Naive thymus-derived CD8-positive, alpha-beta T cell (primary cell): Measurements from ENCODE around the gene SAT1. TPM values are rescaled to one million over a fixed set of nuclear protein-coding genes. Genes with fewer than 3 reads are reported as not detected.
"Not testable (repeated sequence)": the region's sequence is repeated elsewhere in the genome, so short reads cannot be mapped to it uniquely, and the experiment has no call there.

ENCODE experiments used
- ATAC-seq, 2 donors: fragments of 150-1000 bp; cut with Tn5 transposase in 1 of 2; sonication (Bioruptor Pico), chemical (Tn5 transposase) in 1 of 2; 1 replicate in 1 of 2; 2 replicates in 1 of 2; pipeline ENCODE4 v1.10.0; 2021; ENCODE audit warnings: mild to moderate bottlenecking in 2 of 2, moderate library complexity in 2 of 2
- POLR2A ChIA-PET: fragments of 350-600 bp; sonication (Branson Sonifier 250); formaldehyde crosslinking; loops from one replicate; lab custom pipeline; 2021; ENCODE audit warnings: antibody characterized with exemption; lab: Charles Lee
- DNase-seq, 10 donors: peaks; one replicate each; pipeline versions ENCODE4 v3.0.0 to v3.0.0-alpha.2; 2020 to 2022
- H3K27ac Mint-ChIP-seq, 10 donors: one replicate each; pipeline ENCODE4 v1.8.0; 2020 to 2022; ENCODE audit warnings: mild to moderate bottlenecking in 10 of 10, mixed read lengths in 10 of 10, moderate library complexity in 4 of 10, inconsistent platforms in 1 of 10
- H3K27me3 Mint-ChIP-seq, 5 donors: one replicate each; pipeline ENCODE4 v1.8.0; 2021 to 2022; ENCODE audit warnings: mixed read lengths in 5 of 5
- H3K36me3 Mint-ChIP-seq, 3 donors: one replicate each; pipeline ENCODE4 v1.8.0; 2020 to 2022; ENCODE audit warnings: mixed read lengths in 3 of 3, mild to moderate bottlenecking in 2 of 3, inconsistent platforms in 1 of 3
- H3K4me1 Mint-ChIP-seq, 4 donors: one replicate each; pipeline ENCODE4 v1.8.0; 2021 to 2022; ENCODE audit warnings: mixed read lengths in 4 of 4
- H3K4me3 Mint-ChIP-seq, 10 donors: one replicate each; pipeline ENCODE4 v1.8.0; 2020 to 2022; ENCODE audit warnings: mild to moderate bottlenecking in 10 of 10, mixed read lengths in 10 of 10, moderate library complexity in 6 of 10, inconsistent platforms in 1 of 10
- H3K9me3 Mint-ChIP-seq, 9 donors: one replicate each; pipeline ENCODE4 v1.8.0; 2020 to 2022; ENCODE audit warnings: mixed read lengths in 9 of 9, mild to moderate bottlenecking in 3 of 9, inconsistent platforms in 1 of 9, moderate library complexity in 1 of 9
- polyA plus RNA-seq, 3 donors: library from polyadenylated mRNA; unstranded; fragments of 300-500 nt; fragmentation: Illumina TruSeq; gene quantifications; one replicate each; pipeline ENCODE4 v1.2.3, GENCODE V29; 2021
- total RNA-seq, 8 experiments: library from RNA in 2 of 8; stranded (reverse) in 2 of 8; gene quantifications; one replicate each; pipeline ENCODE4 v1.2.3 and lab custom pipeline; 2021 to 2026

The SAT1 gene
- 100 to 1,000 TPM; 116 to 121 TPM for total RNA-seq
- 10 to 100 TPM; 50.1 to 91.0 (median 83.3) TPM for polyA plus RNA-seq
- total RNA-seq (lab: John Stamatoyannopoulos, UW) = 31.2 to 318 (median 71.4) reads per million in 6 experiments

DNA sequence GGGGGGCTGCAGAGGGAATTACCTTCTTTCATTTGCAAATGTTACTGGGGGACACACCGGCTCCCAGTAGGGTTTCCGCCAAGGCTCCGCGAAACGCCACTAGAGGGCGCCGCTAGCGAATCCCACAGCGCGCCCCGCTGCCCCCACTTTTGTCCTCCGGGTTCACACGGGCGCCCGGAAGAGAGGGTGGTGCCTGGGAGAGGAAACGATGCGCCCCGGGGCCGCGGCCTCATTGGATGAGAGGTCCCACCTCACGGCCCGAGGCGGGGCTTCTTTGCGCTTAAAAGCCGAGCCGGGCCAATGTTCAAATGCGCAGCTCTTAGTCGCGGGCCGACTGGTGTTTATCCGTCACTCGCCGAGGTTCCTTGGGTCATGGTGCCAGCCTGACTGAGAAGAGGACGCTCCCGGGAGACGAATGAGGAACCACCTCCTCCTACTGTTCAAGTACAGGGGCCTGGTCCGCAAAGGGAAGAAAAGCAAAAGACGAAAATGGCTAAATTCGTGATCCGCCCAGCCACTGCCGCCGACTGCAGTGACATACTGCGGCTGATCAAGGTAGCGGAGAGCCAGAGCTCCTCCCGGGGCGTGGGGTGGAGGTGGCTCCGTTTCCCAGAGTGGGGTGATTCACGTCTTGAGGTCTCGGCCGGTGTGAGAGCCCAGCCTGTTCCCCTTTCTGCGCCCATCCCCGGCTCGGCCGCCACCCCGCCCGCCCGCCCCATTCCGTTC is at the start of gene SAT1:
SAT1 (plus strand) TSS at position 311 of the 726 bp plus-strand sequence; CDS start at position 490, 179 bp downstream.
- H3K36me3 Mint-ChIP-seq = peaks cover 12 to 33% (median 14%) of the 10 kb centered on the region in 3 donors
- H3K9me3 Mint-ChIP-seq = peaks cover 0 to 7% (median 0%) of the 10 kb centered on the region in 9 donors
- H3K4me1 Mint-ChIP-seq = peaks cover 13 to 45% (median 29%) of the 10 kb centered on the region in 4 donors
- H3K27ac Mint-ChIP-seq = peak within 1 kb of the TSS; percentile 94 to 99 (median 98)
- DNase-seq (peak; percentile 83 to 97 (median 92)), ATAC-seq (peak; percentile 90 to 93)
- POLR2A ChIA-PET = interaction anchor here (1.0 to 3.4 kb wide), 9 partner anchors 10 to 272 kb away, joined by 3 to 27 read pairs (median 8); partner anchors contain the start of genes ACOT9, APOO, CXorf58 and EIF2S3
- H3K27me3 Mint-ChIP-seq = no peaks in the 10 kb centered on the region
- peak within 1 kb of the TSS; percentile 90 to 98 (median 95) for H3K4me3 Mint-ChIP-seq

DNA sequence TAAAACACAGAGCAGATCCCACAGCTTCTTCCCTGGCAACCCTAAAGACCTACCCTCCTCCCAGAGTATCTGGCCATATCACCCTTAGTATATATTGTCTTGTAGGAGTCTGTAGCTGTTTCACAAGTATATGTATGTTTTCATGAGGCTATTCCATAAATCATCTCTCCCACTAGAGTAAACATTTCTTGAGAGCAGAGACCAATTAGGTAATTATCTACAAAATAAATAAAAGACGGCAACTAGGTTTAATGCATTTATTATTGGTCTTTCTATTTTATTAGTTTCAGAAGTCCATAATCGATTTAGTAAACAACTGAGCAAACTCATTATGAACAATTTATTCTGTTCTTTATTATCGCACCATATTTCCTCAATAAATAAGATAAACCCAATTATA is 46.9 kb upstream of the SAT1 start:
- Mint-ChIP-seq H3K4me1 (peaks cover 0 to 15% (median 3%) of the 10 kb centered on the region in 4 donors), H3K9me3 (no peaks in the 10 kb centered on the region), H3K27me3 (no peaks in the 10 kb centered on the region), H3K27ac (no peak overlapping the region), H3K4me3 (no peak overlapping the region), H3K36me3 (peaks cover 0 to 18% (median 2%) of the 10 kb centered on the region in 3 donors)
- ATAC-seq (no peak), DNase-seq (no peak)
- POLR2A ChIA-PET = interaction anchor here (1.0 kb wide), 1 partner anchor 47 kb away, joined by 3 read pairs; the partner anchor contains the start of gene SAT1

DNA sequence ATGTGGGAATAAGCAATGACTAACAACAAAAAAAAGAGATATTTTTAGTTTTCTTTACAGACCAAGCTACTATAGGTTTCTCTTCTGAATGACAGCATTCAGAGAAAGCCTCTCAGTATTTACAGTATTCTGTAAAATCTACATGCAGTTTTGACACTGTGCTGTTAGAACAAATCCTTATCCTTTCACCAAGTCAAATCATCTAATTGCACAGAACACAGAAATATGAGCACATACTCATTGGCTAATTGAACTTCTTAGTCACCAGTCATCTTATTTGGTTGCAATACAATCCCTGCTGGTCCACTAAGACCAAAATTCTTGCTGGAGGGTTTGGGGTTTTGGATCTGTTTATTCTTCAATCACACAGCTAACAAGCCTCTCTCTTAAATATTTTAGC is 45.6 kb upstream of the SAT1 start:
- DNase-seq (no peak), ATAC-seq (no peak)
- peaks cover 4 to 26% (median 13%) of the 10 kb centered on the region in 4 donors for H3K4me1 Mint-ChIP-seq
- H3K27ac Mint-ChIP-seq = no peak overlapping the region
- peaks cover 0 to 9% (median 0%) of the 10 kb centered on the region in 3 donors for H3K36me3 Mint-ChIP-seq
- no peaks in the 10 kb centered on the region for H3K27me3 Mint-ChIP-seq
- POLR2A ChIA-PET = no interaction called here
- H3K9me3 Mint-ChIP-seq = no peaks in the 10 kb centered on the region
- no peak overlapping the region for H3K4me3 Mint-ChIP-seq

DNA sequence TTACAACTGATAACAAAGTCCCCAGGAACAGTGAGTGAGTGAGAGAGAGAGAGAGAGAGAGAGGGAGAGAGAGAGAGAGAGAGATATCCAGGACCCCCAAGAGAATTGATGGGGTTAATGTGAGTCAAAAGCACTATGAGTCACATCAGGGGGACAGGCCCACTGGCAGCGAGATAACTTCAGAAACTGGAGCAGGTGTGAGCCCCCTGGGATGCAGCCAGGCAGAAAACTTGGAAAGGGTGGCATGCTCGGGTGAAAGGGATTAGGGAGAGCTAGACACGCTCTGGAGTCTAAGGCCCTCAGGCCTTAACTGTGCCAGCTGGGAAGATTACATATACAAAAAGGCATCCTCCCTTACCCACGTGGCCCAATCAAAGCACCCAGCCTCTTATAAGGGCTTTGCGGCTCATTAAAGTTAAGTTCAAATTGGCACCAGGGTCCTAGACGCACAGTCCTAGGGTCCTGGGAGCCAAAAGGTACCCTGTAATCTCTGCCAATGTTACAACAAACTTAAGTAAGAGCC is 40.7 kb upstream of the SAT1 start:
- peaks cover 0 to 2% (median 0%) of the 10 kb centered on the region in 9 donors for H3K9me3 Mint-ChIP-seq
- peak overlapping the region; percentile 78 to 91 (median 89) for H3K4me3 Mint-ChIP-seq
- ATAC-seq = peak; percentile 17 to 18
- peak overlapping the region; percentile 22 to 90 (median 77) for H3K27ac Mint-ChIP-seq
- H3K4me1 Mint-ChIP-seq = peaks cover 9 to 48% (median 22%) of the 10 kb centered on the region in 4 donors
- no peaks in the 10 kb centered on the region for H3K27me3 Mint-ChIP-seq
- H3K36me3 Mint-ChIP-seq = no peaks in the 10 kb centered on the region
- POLR2A ChIA-PET = interaction anchor here (2.5 kb wide), 1 partner anchor 41 kb away, joined by 19 read pairs; the partner anchor contains the start of gene SAT1
- DNase-seq = peak in 2 of 10 donors; percentile 9 to 15

DNA sequence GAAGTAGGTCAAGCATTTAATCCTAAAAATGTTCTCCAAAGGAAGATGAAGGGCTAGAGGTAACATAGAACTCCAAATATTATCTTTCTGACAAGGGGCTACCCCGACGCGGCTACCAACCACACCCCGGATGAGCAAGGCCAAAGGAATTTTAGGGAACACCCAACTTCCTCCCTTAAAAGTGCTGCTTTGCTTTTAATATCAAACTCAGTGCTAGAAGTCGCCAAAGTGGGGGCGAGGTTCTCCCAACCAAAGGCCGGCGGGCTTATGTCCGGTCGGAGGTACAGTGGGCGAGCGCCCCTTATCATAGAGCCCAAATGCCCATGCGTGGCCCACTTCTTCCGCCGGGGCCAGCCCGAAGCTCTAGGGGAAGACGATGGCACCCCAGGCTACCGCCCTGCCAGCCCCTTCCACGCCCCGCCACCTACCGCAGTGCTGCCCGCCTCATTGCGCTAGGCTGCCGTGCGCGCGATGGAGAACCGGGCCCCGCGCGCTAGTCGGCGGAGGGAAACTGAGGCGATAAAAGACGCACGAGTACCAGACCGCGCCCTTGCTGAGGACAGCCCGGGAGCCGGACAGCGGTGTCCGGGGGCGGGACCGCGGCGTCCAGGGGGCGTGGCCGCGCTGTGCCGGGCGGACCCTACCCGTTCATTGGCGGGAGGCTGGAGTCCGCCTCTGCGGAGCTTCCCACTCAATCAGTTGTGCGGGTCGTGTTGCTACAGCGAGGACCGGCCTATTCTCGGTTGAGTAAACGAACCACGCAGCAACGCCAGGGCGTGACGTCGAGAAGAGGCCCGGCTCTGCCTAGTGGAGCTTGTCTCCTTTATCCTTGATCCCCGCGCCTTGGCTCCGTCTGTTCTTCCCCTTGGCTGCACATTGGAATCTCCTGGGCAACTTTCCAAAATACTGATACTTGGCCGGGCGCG is 40.0 kb upstream of the SAT1 start, which contains the start of gene ACOT9:
ACOT9 (minus strand) TSS at position 580 of the 926 bp plus-strand sequence; CDS start at position 448, 132 bp downstream.
- Mint-ChIP-seq H3K4me1 (peaks cover 9 to 48% (median 22%) of the 10 kb centered on the region in 4 donors), H3K27me3 (no peaks in the 10 kb centered on the region), H3K36me3 (no peaks in the 10 kb centered on the region), H3K4me3 (peak within 1 kb of the TSS; percentile 78 to 91 (median 89)), H3K9me3 (peaks cover 0 to 2% (median 0%) of the 10 kb centered on the region in 9 donors), H3K27ac (peak within 1 kb of the TSS; percentile 22 to 90 (median 84))
- ATAC-seq (peak; percentile 90 to 91), DNase-seq (peak; percentile 23 to 71 (median 58))
- POLR2A ChIA-PET = interaction anchor here (0.6 to 2.5 kb wide), 5 partner anchors 24 to 211 kb away, joined by 3 to 19 read pairs (median 6); partner anchors contain the start of gene SAT1

DNA sequence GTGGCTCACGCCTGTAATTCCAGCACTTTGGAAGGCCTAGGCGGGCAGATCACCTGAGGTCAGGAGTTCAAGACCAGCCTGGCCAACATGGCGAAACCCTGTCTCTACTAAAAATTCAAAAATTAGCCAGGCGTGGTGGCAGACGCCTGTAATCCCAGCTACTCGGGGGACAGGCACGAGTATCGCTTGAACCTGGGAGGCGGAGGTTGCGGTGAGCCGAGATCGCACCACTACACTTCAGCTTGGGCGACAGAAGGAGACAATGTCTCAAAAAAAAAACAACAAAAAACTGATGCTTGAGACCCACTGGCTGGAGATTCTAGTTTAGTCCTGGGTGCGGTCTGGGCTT is 39.4 kb upstream of the SAT1 start:
- peaks cover 9 to 45% (median 22%) of the 10 kb centered on the region in 4 donors for H3K4me1 Mint-ChIP-seq
- not testable (repeated sequence) for DNase-seq, ATAC-seq, H3K9me3 Mint-ChIP-seq, H3K27me3 Mint-ChIP-seq, H3K36me3 Mint-ChIP-seq
- POLR2A ChIA-PET = interaction anchor here (0.6 to 2.5 kb wide), 6 partner anchors 24 to 210 kb away, joined by 3 to 19 read pairs (median 4); partner anchors contain the start of gene SAT1
- peak overlapping the region; percentile 70 to 91 (median 86) for H3K4me3 Mint-ChIP-seq
- H3K27ac Mint-ChIP-seq = peak overlapping the region in 7 of 10 donors; percentile 54 to 90 (median 77)

DNA sequence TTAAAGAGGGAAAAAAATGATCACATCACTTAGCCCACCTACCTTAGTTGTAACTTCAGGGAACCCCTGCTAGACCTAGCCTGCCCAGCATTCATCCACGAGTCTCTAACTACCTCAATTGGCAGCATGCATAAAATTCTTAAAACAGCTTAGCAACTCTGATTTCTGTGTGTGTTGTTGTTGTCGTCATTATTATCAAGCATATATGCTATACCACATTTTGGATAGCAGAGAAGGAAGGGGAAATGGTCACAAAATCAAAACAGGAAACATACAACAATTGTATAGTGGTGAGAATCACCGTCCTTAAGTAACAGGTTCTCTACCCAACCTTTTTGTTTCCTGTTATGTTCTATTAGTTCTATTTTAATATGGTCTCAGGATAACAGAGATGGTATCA is 37.2 kb upstream of the SAT1 start:
- ATAC-seq = peak in 1 of 2 donors; percentile 50
- Mint-ChIP-seq H3K27ac (peak overlapping the region in 4 of 10 donors; percentile 49 to 78 (median 66)), H3K4me3 (peak overlapping the region in 5 of 10 donors; percentile 12 to 53 (median 42)), H3K9me3 (peaks cover 0 to 2% (median 0%) of the 10 kb centered on the region in 9 donors), H3K27me3 (no peaks in the 10 kb centered on the region), H3K36me3 (no peaks in the 10 kb centered on the region), H3K4me1 (peaks cover 9 to 39% (median 19%) of the 10 kb centered on the region in 4 donors)
- DNase-seq = peak in 2 of 10 donors; percentile 18 to 27
- POLR2A ChIA-PET = no interaction called here

DNA sequence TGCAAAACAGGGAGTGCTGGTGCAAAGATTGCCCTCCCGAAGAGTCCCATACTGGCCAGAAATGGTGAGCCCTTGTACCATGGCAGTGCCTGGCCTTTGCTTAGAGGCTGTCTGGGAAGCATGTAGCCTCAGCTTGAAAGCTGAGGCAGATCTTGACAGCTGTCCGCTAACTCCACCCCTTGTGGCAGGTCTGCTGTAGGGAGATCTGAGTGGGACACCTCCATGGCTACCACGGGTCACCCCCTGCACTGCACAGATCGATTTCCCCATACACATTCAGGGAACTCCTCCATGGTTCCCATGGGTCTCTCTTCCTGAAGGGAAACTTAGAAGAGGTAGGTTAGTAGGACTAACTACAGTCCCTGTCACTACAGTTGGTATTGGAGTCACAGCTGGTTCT is 33.8 kb upstream of the SAT1 start:
- Mint-ChIP-seq H3K27ac (peak overlapping the region in 1 of 10 donors; percentile 38), H3K27me3 (no peaks in the 10 kb centered on the region), H3K4me3 (no peak overlapping the region), H3K36me3 (no peaks in the 10 kb centered on the region), H3K4me1 (peaks cover 4 to 18% (median 7%) of the 10 kb centered on the region in 4 donors), H3K9me3 (peaks cover 0 to 2% (median 0%) of the 10 kb centered on the region in 9 donors)
- DNase-seq (no peak), ATAC-seq (no peak)
- POLR2A ChIA-PET = no interaction called here

DNA sequence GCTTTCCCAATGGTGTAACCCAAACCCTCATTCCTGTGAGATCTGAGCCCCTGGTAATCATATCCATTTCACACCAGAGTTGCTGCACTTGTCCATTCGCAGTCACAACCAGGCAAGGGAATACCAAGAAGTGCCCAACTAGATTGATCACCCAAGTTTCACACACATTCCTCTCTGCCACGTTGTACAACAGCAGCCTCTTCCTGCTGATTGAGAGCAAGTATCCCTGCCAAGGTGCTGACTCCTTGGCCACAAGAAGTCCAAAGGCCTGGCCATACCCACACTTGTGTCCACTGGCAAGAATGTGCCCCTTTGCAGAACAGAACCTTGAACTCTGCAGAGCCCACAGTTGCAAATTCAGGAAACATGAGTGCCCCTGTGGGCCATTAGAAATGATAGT is 33.4 kb upstream of the SAT1 start:
- Mint-ChIP-seq H3K36me3 (no peaks in the 10 kb centered on the region), H3K4me1 (peaks cover 4 to 13% (median 7%) of the 10 kb centered on the region in 4 donors)
- DNase-seq = no peak

DNA sequence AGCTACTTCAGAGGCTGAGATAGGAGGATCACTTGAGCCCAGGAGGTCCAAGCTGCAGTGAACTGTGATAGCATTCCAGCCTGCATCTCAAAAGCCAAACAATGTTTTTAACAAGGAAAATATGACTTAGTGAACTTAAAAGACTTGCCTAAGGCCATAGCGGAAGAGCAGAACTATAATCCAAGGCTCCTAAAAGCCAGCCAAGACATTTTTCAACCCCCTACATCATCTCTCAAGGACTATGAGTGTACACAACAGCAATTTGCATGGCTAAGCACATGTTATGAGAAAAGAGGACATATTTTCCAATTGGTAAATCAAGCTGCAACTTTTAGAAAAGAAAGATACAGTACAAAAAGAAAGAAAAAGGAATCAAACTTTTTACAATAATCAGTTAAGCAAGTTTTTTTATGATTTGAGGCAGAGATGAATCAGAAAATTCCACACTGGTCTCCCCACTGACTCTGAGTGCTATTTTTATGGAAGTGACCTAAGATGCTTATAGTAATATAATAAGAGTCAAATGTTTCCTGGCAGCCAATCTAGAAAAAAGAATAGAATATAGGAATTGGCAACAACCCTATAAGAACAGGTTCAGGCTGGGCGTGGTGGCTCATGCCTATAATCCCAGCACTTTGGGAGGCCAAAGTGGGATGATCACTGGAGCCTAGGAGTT is 30.1 kb upstream of the SAT1 start:
- H3K36me3 Mint-ChIP-seq = no peaks in the 10 kb centered on the region
- no peaks in the 10 kb centered on the region for H3K9me3 Mint-ChIP-seq
- H3K4me1 Mint-ChIP-seq = peaks cover 0 to 5% (median 0%) of the 10 kb centered on the region in 4 donors
- POLR2A ChIA-PET = interaction anchor here (0.7 kb wide), 1 partner anchor 301 kb away, joined by 4 read pairs; no protein-coding TSS in a partner anchor
- DNase-seq = no peak
- no peak overlapping the region for H3K4me3 Mint-ChIP-seq
- peak overlapping the region in 1 of 10 donors; percentile 24 for H3K27ac Mint-ChIP-seq
- no peak for ATAC-seq
- no peaks in the 10 kb centered on the region for H3K27me3 Mint-ChIP-seq

More for the DNA sequence above, 33.4 kb upstream of the SAT1 start:
- H3K27me3 Mint-ChIP-seq = no peaks in the 10 kb centered on the region
- H3K27ac Mint-ChIP-seq = peak overlapping the region in 1 of 10 donors; percentile 38
- H3K4me3 Mint-ChIP-seq = no peak overlapping the region
- H3K9me3 Mint-ChIP-seq = no peaks in the 10 kb centered on the region
- ATAC-seq = no peak
- POLR2A ChIA-PET = no interaction called here

DNA sequence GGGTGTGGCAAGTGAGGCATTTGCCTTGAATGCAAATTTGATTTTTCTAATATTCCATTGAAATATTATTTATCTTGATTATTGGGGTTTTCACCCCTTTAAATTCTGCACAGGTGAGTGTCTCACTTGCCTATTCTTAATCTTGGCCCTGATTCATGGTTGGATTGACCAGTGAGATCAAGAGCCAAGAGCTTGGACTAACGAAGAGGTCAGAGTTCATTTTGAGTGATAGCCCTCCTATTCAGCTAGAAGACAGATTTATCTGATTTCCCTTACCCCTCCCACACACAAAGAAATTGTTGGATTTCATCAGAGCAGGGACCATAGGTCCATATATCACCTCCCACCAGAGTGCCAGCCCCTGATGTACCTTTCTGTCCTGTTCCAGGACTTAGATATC is 28.3 kb upstream of the SAT1 start:
- no peak for ATAC-seq
- DNase-seq = no peak
- Mint-ChIP-seq H3K36me3 (no peaks in the 10 kb centered on the region), H3K27ac (no peak overlapping the region), H3K27me3 (no peaks in the 10 kb centered on the region), H3K4me3 (no peak overlapping the region), H3K4me1 (peaks cover 0 to 5% (median 0%) of the 10 kb centered on the region in 4 donors), H3K9me3 (no peaks in the 10 kb centered on the region)
- POLR2A ChIA-PET = no interaction called here
